WERI-Rb-1 (cell line): ENCODE results near the gene FUS.
"Not testable (repeated sequence)": the region's sequence is repeated elsewhere in the genome, so short reads cannot be mapped to it uniquely, and the experiment has no call there.

Experiments
- DNase-seq: peaks from one replicate; pipeline ENCODE4 v3.0.0-alpha.2; 2020
- H3K27ac ChIP-seq: fragments of 250-450 bp; sonication (Bioruptor Pico); 2 replicates; pipeline ENCODE4 v1.5.1; 2020; ENCODE audit warnings: mild to moderate bottlenecking, moderate library complexity
- H3K27me3 ChIP-seq: fragments of 250-450 bp; sonication (Bioruptor Pico); 2 replicates; pipeline ENCODE4 v1.5.1; 2021; ENCODE audit warnings: mild to moderate bottlenecking, low read depth, moderate library complexity; ENCODE audit not compliant: insufficient read depth, severe bottlenecking
- H3K36me3 ChIP-seq: fragments of 250-450 bp; sonication (Bioruptor Pico); 2 replicates; pipeline ENCODE4 v1.5.1; 2020; ENCODE audit warnings: mild to moderate bottlenecking, moderate library complexity
- H3K4me3 ChIP-seq: 2 replicates; pipeline ENCODE4 v1.5.1; 2011; ENCODE audit warnings: low read depth, mild to moderate bottlenecking, control low read depth, low read length
- H3K9me3 ChIP-seq: fragments of 250-450 bp; sonication (Bioruptor Pico); 2 replicates; pipeline ENCODE4 v1.5.1; 2021; ENCODE audit warnings: mild to moderate bottlenecking, moderate library complexity; ENCODE audit not compliant: severe bottlenecking
- CTCF ChIP-seq: IDR thresholded peaks from 2 replicates; pipeline ENCODE4 v1.5.1; 2011; ENCODE audit warnings: low read depth, mild to moderate bottlenecking, control low read depth, inconsistent platforms, low read length

The FUS gene

GRCh38 chr16:31168848-31169247, 11.1 kb upstream of the FUS start:
- TF ChIP-seq CTCF, result no peak
- H3K9me3 ChIP-seq, result no peaks in the 10 kb centered on the region
- H3K4me3 ChIP-seq, result no peak overlapping the region
- H3K36me3 ChIP-seq, result no peaks in the 10 kb centered on the region
- no peak overlapping the region for H3K27ac ChIP-seq
- DNase-seq, result no peak
- H3K27me3 ChIP-seq, result no peaks in the 10 kb centered on the region

- H3K27ac ChIP-seq, result peak overlapping the region; percentile 68
- DNase-seq, H3K9me3 ChIP-seq, H3K4me3 ChIP-seq, H3K36me3 ChIP-seq, H3K27me3 ChIP-seq: not testable (repeated sequence)
These were observed 9.9 kb upstream of the FUS start for GRCh38 chr16:31170048-31170447.

GRCh38 chr16:31177136-31177535, 2.8 kb upstream of the FUS start:
- Histone ChIP-seq H3K9me3 (no peaks in the 10 kb centered on the region), H3K27ac (no peak overlapping the region), H3K4me3 (no peak overlapping the region), H3K27me3 (no peaks in the 10 kb centered on the region), H3K36me3 (peaks cover 22% of the 10 kb centered on the region)
- DNase-seq, result no peak
- TF ChIP-seq CTCF, result no peak

- no peak for TF ChIP-seq CTCF
- peaks cover 42% of the 10 kb centered on the region for H3K36me3 ChIP-seq
- no peaks in the 10 kb centered on the region for H3K9me3 ChIP-seq
- peak overlapping the region; percentile 99 for H3K27ac ChIP-seq
- DNase-seq, result no peak
- no peaks in the 10 kb centered on the region for H3K27me3 ChIP-seq
- H3K4me3 ChIP-seq, result peak overlapping the region; percentile 74
These were observed 656 bp upstream of the FUS start for GRCh38 chr16:31179219-31179746.

- DNase-seq, result peak; percentile 66
- H3K27me3 ChIP-seq, result no peaks in the 10 kb centered on the region
- peak overlapping the region; percentile 99 for H3K27ac ChIP-seq
- no peaks in the 10 kb centered on the region for H3K9me3 ChIP-seq
- peaks cover 62% of the 10 kb centered on the region for H3K36me3 ChIP-seq
- no peak for TF ChIP-seq CTCF
- peak overlapping the region; percentile 74 for H3K4me3 ChIP-seq
These were observed 1.3 kb downstream of the FUS start for GRCh38 chr16:31181102-31181830.

- DNase-seq, result no peak
- Histone ChIP-seq H3K4me3 (peak overlapping the region; percentile 74), H3K9me3 (no peaks in the 10 kb centered on the region), H3K27me3 (no peaks in the 10 kb centered on the region), H3K27ac (no peak overlapping the region), H3K36me3 (peaks cover 73% of the 10 kb centered on the region)
- no peak for TF ChIP-seq CTCF
These were observed 2.5 kb downstream of the FUS start for GRCh38 chr16:31182391-31182790.
